IMR-90 (cell line): ENCODE results near the gene NPB. TPM values are rescaled to one million over a fixed set of nuclear protein-coding genes. Genes with fewer than 3 reads are reported as not detected.

Source experiments
- ATAC-seq: fragments of 200-7000 bp; cut with Tn5 transposase; 2 replicates; pipeline ENCODE4 v1.9.1; 2020; ENCODE audit warnings: low read depth, mild to moderate bottlenecking, moderate library complexity
- BruUV-seq: library from RNA; stranded (reverse); fragments of 400-500 nt; replicated peaks from 2 replicates; lab custom pipeline; 2021; lab: Mats Ljungman, UMichigan
- CTCF ChIA-PET: fragments of 300-600 bp; formaldehyde crosslinking; extraction: SDS; loops from one replicate; lab custom pipeline; 2021; ENCODE audit warnings: antibody characterized with exemption; lab: Yijun Ruan, JAX
- POLR2A ChIA-PET: fragments of 300-600 bp; sonication (Branson Sonifier 250); formaldehyde crosslinking; loops from one replicate; lab custom pipeline; 2022; ENCODE audit warnings: antibody characterized with exemption; ENCODE audit not compliant: unreplicated experiment; lab: Charles Lee
- DNase-seq: peaks from one replicate; pipeline ENCODE4 v3.0.0; 2013
- H2AFZ ChIP-seq: replicated peaks from 2 replicates; pipeline ENCODE3; 2013; ENCODE audit warnings: low read length, mild to moderate bottlenecking; ENCODE audit not compliant: poor library complexity
- H2AK5ac ChIP-seq: 2 replicates; pipeline ENCODE4 v1.6.1; 2013; ENCODE audit warnings: low read depth, low read length, inconsistent platforms
- H2AK9ac ChIP-seq: replicated peaks from 2 replicates; pipeline ENCODE3; 2013; ENCODE audit warnings: mild to moderate bottlenecking, low read depth, low read length, moderate library complexity; ENCODE audit not compliant: poor library complexity
- H2BK120ac ChIP-seq: 2 replicates; pipeline ENCODE4 v1.6.1; 2013; ENCODE audit warnings: low read depth, low read length, inconsistent platforms
- H2BK15ac ChIP-seq: 3 replicates; pipeline ENCODE4 v1.6.1; 2013; ENCODE audit warnings: low read depth, low read length, inconsistent platforms
- H2BK20ac ChIP-seq: 2 replicates; pipeline ENCODE4 v1.6.1; 2013; ENCODE audit warnings: low read depth, mild to moderate bottlenecking, inconsistent platforms, low read length, moderate library complexity
- H2BK5ac ChIP-seq: 2 replicates; pipeline ENCODE4 v1.6.1; 2013; ENCODE audit warnings: mild to moderate bottlenecking, low read depth, low read length, inconsistent platforms; ENCODE audit not compliant: poor library complexity, severe bottlenecking
- H3K14ac ChIP-seq: replicated peaks from 2 replicates; pipeline ENCODE4 v1.6.1; 2013; ENCODE audit warnings: low read depth, low read length, inconsistent platforms
- H3K18ac ChIP-seq: 2 replicates; pipeline ENCODE4 v1.6.1; 2013; ENCODE audit warnings: low read depth, low read length, control low read depth
- H3K23ac ChIP-seq: 2 replicates; pipeline ENCODE4 v1.6.1; 2013; ENCODE audit warnings: low read depth, low read length, inconsistent platforms
- H3K27ac ChIP-seq: 2 replicates; pipeline ENCODE4 v1.5.1; 2013; ENCODE audit warnings: mild to moderate bottlenecking, control low read depth, low read length; ENCODE audit not compliant: insufficient read depth
- H3K27me3 ChIP-seq: 2 replicates; pipeline ENCODE4 v1.6.1; 2013; ENCODE audit warnings: low read length; ENCODE audit not compliant: control insufficient read depth, insufficient read depth
- H3K36me3 ChIP-seq: 2 replicates; pipeline ENCODE4 v1.6.1; 2013; ENCODE audit warnings: low read length, mixed read lengths; ENCODE audit not compliant: control insufficient read depth, insufficient read depth
- H3K4ac ChIP-seq: 2 replicates; pipeline ENCODE4 v1.6.1; 2013; ENCODE audit warnings: low read depth, low read length, inconsistent platforms
- H3K4me1 ChIP-seq: 2 replicates; pipeline ENCODE4 v1.6.1; 2013; ENCODE audit warnings: low read length, mixed read lengths; ENCODE audit not compliant: control insufficient read depth, insufficient read depth
- H3K4me2 ChIP-seq: 2 replicates; pipeline ENCODE4 v1.6.1; 2013; ENCODE audit warnings: low read depth, mild to moderate bottlenecking, control low read depth, low read length, moderate library complexity
- H3K4me3 ChIP-seq: 2 replicates; pipeline ENCODE4 v1.5.1; 2013; ENCODE audit warnings: low read depth, mild to moderate bottlenecking, control low read depth, low read length, moderate library complexity; ENCODE audit not compliant: insufficient read depth
- H3K56ac ChIP-seq: 2 replicates; pipeline ENCODE4 v1.6.1; 2013; ENCODE audit warnings: low read length, inconsistent platforms; ENCODE audit not compliant: insufficient read depth; ENCODE audit errors: extremely low read depth
- H3K79me1 ChIP-seq, 2 experiments: 2 replicates each; pipeline ENCODE4 v1.6.1; 2013; ENCODE audit warnings: low read length in 2 of 2, inconsistent platforms in 1 of 2, low read depth in 1 of 2
- H3K9ac ChIP-seq: 2 replicates; pipeline ENCODE4 v1.6.1; 2013; ENCODE audit warnings: low read depth, low read length, control low read depth
- H3K9me1 ChIP-seq: 2 replicates; pipeline ENCODE4 v1.6.1; 2013; ENCODE audit warnings: low read length, inconsistent platforms; ENCODE audit not compliant: insufficient read depth
- H3K9me3 ChIP-seq: 2 replicates; pipeline ENCODE4 v1.6.1; 2013; ENCODE audit warnings: low read length; ENCODE audit not compliant: control insufficient read depth, insufficient read depth
- H4K20me1 ChIP-seq: 2 replicates; pipeline ENCODE4 v1.6.1; 2013; ENCODE audit warnings: low read length, inconsistent platforms; ENCODE audit not compliant: insufficient read depth
- H4K5ac ChIP-seq: 2 replicates; pipeline ENCODE4 v1.6.1; 2013; ENCODE audit warnings: mild to moderate bottlenecking, low read depth, low read length, control low read depth
- H4K8ac ChIP-seq, 2 experiments: 2 replicates each; pipeline ENCODE4 v1.6.1; 2013; ENCODE audit warnings: low read depth in 2 of 2, low read length in 2 of 2, control low read depth in 1 of 2, inconsistent platforms in 1 of 2
- H4K91ac ChIP-seq: 2 replicates; pipeline ENCODE4 v1.6.1; 2013; ENCODE audit warnings: low read depth, low read length, inconsistent platforms; ENCODE audit not compliant: insufficient read depth
- FOS ChIP-seq: fragments of 150-350 bp; IDR thresholded peaks from 2 replicates; pipeline ENCODE4 v1.6.1; 2016; ENCODE audit warnings: low read depth, low read length
- RFX5 ChIP-seq: IDR thresholded peaks from 2 replicates; pipeline ENCODE4 v1.8.0; 2012; ENCODE audit warnings: low read depth, mild to moderate bottlenecking, low read length, moderate library complexity
- WGBS, 2 experiments: methylation state at CpG; one replicate each; pipeline versions ENCODE4 v1.1.5 to v1.1.7; 2013; ENCODE audit warnings: missing lambda C conversion rate in 2 of 2; ENCODE audit not compliant: insufficient read length in 1 of 2; ENCODE audit errors: extremely low coverage in 2 of 2; 5-methylcytosine and 5-hydroxymethylcytosine counted together
- dilution Hi-C: fragments of 300-500 bp; cut with HindIII; formaldehyde crosslinking; loops from one replicate; pipeline ENCODE4 v1.14.3; 2018; ENCODE audit warnings: low sequenced_read_pairs; ENCODE audit not compliant: unreplicated experiment
- in situ Hi-C: fragments of 300-500 bp; cut with MboI; formaldehyde crosslinking; loops from 3 replicates; pipeline ENCODE4 v1.14.3; 2019; ENCODE audit warnings: low sequenced_read_pairs, inconsistent platforms, mixed read lengths
- intact Hi-C: fragments of 100-400 bp; cut with micrococcal nuclease; formaldehyde crosslinking; loops from 2 replicates; pipeline ENCODE4 v1.10.0; 2022
- polyA plus RNA-seq, 3 experiments: library from polyadenylated mRNA; depleted of rRNA; stranded (reverse); fragments of >200 nt; gene quantifications; 2 replicates each; pipeline ENCODE4 v1.2.3, GENCODE V29; 2012; ENCODE audit warnings: low replicate concordance in 1 of 3
- total RNA-seq: library from RNA; depleted of rRNA; stranded (reverse); fragments of >200 nt; gene quantifications from 2 replicates; pipeline ENCODE4 v1.2.3, GENCODE V29; 2012

NPB gene
- total and polyA plus RNA-seq, 2 of the 4 experiments (the other 2 are of a cell fraction): 0.51 TPM; not detected in 1

- intact Hi-C loops: no loop called here
- dilution Hi-C loops: no loop called here
- 0 out of 3 replicates have a peak overlapping the region, but pooled peaks have one; percentile 84 for H2BK15ac ChIP-seq
- H3K9me1 ChIP-seq: peaks cover 16% of the 10 kb centered on the region
- H3K27ac ChIP-seq: peak overlapping the region; percentile 92
- H2BK5ac ChIP-seq: peak overlapping the region; percentile 79
- H3K27me3 ChIP-seq: no peaks in the 10 kb centered on the region
- no TSS peak for BruUV-seq
- H3K4ac ChIP-seq: no peak overlapping the region
- in situ Hi-C loops: no loop called here
- peaks cover 5% of the 10 kb centered on the region; the same call in 1 of the 2 replicates for H4K20me1 ChIP-seq
- no peak overlapping the region for H3K4me3 ChIP-seq
- peaks cover 11% of the 10 kb centered on the region for H3K4me1 ChIP-seq
- H4K5ac ChIP-seq: no peak overlapping the region
- H2AFZ ChIP-seq: no peak overlapping the region
- DNase-seq (peak; percentile 73), ATAC-seq (peak; percentile 76)
- H3K9me3 ChIP-seq: no peaks in the 10 kb centered on the region
- ChIA-PET POLR2A (no interaction called here), CTCF (no interaction called here)
- no peak overlapping the region for H3K14ac ChIP-seq
- H3K23ac ChIP-seq: no peak overlapping the region
- no peak overlapping the region; the same call in 1 of the 2 replicates for H2BK120ac ChIP-seq
- H2AK5ac ChIP-seq: no peak overlapping the region
- H3K9ac ChIP-seq: no peak overlapping the region
- no peak overlapping the region for H2BK20ac ChIP-seq
- TF ChIP-seq FOS (peak; percentile 70; the same call in 1 of the 2 replicates), RFX5 (no peak)
- no peak overlapping the region for H2AK9ac ChIP-seq
- peaks cover 10% of the 10 kb centered on the region for H3K36me3 ChIP-seq
- no peak overlapping the region for H4K91ac ChIP-seq
- 0% methylated on average over 1 of the region's 3 CpGs; no CpG with 5 or more reads in 1 of the 2 experiments for WGBS, 2 experiments
- H4K8ac ChIP-seq: peak overlapping the region in 1 of 2 experiments; percentile 37; a peak in 1 of 4 replicates
- no peak overlapping the region for H3K56ac ChIP-seq
- H3K18ac ChIP-seq: no peak overlapping the region
- H3K79me1 ChIP-seq: peaks cover 17 to 45% of the 10 kb centered on the region in 2 experiments
- H3K4me2 ChIP-seq: no peak overlapping the region
Observed at GRCh38 chr17:81878294-81878693, 23.7 kb upstream of the NPB start.
